Erythroblast (primary cell): ENCODE data around the gene ZNF343.

Experiments
- GATA1 ChIP-seq: IDR thresholded peaks from 2 replicates; pipeline ENCODE4 v1.6.1; 2011; ENCODE audit warnings: low read depth, mild to moderate bottlenecking, control low read depth, low read length, moderate library complexity
- POLR2A ChIP-seq: IDR thresholded peaks from 2 replicates; pipeline ENCODE4 v1.6.1; 2011; ENCODE audit warnings: mild to moderate bottlenecking, low read length

GRCh38 chr20:2509794-2510193 is 1.1 kb upstream of the ZNF343 start:
- no peak for TF ChIP-seq POLR2A
- no peak for TF ChIP-seq GATA1
